Medulla oblongata (tissue), 1 donor: Measurements from ENCODE around the gene TK2.
"Not testable (repeated sequence)": the region's sequence is repeated elsewhere in the genome, so short reads cannot be mapped to it uniquely, and the experiment has no call there.

ENCODE experiments used
- DNase-seq: peaks from one replicate; pipeline ENCODE4 v3.0.0-alpha.2; 2015; ENCODE audit errors: extremely low spot score

Gene TK2

DNA sequence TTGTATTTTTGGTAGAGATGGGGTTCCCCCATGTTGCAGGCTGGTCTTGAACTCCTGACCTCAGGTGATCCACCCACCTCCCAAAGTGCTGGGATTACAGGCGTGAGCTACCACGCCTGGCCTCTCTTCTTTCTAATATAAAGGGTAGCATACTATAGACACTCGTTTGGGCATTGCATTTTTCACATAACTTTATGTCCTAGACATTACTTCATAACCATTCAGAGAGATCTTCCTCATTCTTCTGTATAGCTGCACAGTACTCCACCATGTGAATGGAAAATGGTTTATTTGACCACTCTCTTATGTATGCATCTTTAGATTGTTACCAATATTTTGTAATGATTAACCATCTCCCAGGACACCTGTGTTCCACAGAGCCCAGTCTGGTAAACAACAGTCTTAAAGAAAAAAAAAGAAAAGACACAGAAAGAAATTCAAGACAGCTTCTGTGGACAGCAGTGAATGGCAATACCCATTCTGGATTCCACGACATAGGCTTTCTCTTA, 42.1 kb downstream of the TK2 start:
- no peak for DNase-seq

DNA sequence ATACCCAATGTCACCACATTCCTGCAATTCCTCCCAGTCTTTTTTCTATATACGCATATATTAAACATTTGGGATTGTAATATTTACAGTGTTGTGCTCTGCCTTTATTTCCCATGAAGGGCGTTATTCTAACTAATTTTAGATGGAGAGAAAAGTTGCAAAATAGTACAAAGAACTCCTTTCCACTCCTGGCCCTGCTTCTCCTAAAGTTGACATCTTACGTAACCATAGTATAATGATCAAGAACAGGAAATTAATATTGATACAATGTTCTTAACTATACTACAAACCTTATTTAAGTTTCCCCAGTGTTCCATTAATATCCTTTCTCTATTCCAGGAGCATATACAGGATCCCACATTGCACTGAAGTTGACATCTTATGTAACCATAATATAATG, 46.3 kb downstream of the TK2 start:
- no peak for DNase-seq

DNA sequence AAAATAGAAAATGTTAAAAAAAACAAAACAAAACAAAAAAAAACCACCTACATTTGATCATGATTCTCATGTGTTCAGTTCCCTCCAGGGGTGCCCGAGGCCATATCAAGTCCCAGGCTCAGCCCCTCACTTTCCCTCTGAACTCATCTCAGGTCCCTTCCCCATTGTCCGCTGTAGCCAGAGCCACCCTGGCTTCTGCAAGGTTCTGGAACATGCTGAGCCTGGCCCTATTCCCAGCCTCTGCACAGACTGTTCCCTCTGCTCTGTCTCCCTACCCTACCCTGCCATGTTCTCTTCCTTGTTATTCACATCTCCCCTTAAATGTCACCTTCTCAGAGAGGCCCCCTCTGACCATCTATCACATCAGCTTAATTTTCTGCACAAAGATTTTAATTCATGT, 46.9 kb downstream of the TK2 start:
- peak; percentile 72 for DNase-seq

DNA sequence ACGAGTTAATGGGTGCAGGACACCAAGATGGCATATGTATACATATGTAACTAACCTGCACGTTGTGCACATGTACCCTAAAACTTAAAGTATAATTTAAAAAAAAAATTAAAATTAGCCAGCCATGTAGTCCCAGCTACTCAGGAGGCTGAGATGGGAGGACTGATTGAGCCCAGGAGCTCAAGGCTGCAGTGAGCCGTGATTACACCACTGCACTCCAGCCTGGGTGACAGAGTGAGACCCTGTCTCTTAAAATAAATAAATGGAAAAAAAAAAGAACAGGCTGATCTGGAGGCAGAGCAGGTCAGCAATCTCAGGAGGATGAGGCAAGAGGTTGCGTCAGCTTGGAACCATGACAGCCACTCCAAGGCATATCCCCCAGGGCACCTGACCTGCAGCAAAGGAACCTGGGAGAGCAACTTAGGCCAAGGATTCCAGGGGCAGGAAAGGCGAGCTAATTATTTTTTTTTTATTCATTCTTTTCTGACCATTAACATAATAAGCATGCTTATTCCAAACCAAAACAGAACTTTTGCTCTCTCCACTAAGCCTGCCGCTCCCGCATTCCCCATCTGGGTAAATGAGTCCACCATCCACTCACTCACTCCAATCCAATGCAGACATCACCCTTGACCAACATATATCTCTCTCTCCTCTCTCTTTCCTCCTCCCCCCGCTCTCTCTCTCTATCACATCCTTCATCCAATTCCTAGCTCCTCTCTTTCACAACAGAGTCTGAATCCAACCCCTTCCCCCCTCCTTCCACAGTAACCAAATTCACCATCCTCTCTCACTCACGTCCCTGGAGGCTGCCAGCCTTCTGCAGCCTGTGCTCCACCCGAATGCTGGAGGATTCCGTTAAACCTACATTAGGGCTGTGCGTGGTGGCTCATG, 47.7 kb downstream of the TK2 start:
- no peak for DNase-seq

DNA sequence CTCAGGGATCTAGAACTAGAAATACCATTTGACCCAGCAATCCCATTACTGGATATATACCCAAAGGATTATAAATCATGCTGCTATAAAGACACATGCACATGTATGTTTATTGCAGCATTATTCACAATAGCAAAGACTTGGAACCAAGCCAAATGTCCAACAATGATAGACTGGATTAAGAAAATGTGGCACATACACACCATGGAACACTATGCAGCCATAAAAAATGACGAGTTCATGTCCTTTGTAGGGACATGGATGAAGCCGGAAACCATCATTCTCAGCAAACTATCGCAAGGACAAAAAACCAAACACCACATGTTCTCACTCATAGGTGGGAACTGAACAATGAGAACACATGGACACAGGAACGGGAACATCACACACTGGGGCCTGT, 48.4 kb downstream of the TK2 start:
- not testable (repeated sequence) for DNase-seq

DNA sequence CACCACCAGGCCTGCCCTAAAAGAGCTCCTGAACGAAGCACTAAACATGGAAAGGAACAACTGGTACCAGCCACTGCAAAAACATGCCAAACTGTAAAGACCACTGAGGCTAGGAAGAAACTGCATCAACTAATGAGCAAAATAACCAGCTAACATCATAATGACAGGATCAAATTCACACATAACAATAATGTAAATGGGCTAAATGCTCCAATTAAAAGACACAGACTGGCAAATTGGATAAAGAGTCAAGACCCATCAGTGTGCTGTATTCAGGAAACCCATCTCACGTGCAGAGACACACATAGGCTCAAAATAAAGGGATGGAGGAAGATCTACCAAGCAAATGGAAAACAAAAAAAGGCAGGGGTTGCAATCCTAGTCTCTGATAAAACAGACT, 52.0 kb downstream of the TK2 start:
- not testable (repeated sequence) for DNase-seq

DNA sequence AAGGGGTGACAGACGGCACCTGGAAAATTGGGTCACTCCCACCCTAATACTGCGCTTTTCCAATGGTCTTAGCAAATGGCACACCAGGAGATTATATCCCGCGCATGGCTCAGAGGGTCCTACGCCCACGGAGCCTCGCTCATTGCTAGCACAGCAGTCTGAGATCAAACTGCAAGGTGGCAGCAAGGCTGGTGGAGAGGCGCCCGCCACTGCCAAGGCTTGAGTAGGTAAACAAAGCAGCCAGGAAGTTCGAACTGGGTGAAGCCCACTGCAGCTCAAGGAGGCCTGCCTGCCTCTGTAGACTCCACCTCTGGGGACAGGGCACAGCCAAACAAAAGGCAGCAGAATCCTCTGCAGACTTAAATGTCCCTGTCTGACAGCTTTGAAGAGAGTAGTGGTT, 53.7 kb downstream of the TK2 start:
- DNase-seq: not testable (repeated sequence)

DNA sequence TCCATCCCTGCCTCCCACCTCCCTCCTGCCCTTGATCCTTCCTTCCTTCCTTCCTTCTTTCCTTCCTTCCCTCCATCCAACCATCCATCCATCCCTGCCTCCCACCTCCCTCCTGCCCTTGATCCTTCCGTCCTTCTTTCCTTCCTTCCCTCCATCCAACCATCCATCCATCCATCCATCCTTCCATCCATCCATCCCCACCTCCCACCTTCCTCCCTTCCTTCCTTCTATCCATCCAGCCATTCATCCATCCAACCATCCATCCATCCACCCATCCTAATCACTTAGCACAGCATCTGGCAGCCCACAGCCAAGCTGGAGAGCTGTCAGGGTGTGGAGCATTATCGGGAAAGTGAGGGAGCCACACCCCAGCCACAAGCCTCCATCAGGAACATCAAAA, 54.5 kb downstream of the TK2 start:
- DNase-seq: no peak

DNA sequence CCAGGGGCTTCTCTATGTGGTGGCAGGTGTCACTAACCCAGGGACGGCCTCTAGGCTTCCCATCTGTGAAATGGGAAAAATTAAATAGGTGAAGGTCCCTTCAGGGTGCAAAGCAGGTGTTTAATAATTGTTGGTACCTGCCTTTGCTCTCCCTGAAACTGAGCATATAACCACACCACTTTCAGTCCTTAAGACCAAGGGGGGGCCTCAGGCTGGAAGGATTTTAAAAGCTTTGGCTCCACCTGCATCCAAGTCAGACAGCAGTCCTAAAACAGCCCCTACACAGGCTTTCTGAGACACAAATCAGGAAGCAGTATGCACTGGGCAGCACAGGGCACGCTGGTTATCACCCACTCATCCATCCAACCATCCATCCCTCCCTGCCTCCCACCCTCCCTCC, 55.0 kb downstream of the TK2 start:
- no peak for DNase-seq

DNA sequence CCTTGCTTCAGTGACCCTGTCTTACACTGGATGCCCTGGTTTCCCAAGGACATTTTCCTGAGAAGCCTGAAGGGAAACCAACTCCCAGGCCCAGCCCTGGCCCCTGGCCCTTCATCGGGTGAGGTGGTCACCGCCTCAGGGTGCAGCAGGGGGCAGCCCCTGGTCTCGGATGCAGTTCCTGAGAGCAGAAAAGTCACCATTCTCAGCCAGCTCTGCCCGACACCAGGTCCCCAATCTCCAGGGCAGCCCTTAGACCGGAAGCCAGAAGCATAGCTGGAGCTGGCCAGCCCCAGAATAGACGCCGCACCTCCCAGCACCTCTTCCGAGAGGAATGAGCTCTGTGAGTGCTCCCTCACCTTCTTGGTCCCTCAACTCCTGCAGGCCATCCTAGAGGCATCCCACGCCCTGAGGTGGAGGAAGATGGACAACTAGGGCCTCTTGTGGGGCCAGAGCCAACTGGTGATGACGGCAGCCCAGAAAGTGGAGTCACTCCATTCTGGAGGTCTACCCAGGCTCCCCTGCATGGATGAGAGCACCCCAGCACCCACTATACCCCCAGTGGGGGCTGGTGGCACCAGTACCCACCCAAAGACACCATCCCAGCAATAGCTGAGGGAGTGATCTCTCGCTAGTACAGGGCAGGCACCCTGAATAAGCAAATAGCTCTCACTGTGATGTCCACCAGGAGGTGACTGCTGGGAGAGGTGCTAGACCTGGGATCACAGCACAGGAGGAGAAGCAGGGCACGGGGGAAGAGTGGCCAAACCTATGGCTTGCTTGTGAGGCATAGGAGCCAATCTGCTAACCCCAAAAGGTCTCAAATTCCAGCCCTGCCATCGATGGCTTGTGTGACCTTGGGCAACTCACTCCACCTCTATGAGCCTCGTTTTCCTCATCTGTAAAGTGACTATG, 56.2 kb downstream of the TK2 start:
- no peak for DNase-seq

DNA sequence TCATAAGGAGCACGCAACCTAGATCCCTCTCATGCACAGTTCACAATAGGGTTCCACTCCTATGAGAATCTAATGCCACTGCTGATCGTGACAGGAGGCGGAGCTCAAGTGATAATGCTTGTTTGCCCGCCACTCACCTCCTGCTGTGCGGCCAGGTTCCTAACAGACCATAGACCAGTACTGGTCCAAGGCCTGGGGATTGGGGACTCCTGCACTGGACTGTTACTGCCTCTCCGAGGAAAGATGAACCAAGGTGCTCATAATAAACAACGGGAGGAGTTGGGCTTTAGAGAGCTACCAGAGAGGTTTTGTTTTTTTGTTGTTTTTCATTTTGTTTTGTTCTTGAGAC, 58.2 kb downstream of the TK2 start:
- no peak for DNase-seq

DNA sequence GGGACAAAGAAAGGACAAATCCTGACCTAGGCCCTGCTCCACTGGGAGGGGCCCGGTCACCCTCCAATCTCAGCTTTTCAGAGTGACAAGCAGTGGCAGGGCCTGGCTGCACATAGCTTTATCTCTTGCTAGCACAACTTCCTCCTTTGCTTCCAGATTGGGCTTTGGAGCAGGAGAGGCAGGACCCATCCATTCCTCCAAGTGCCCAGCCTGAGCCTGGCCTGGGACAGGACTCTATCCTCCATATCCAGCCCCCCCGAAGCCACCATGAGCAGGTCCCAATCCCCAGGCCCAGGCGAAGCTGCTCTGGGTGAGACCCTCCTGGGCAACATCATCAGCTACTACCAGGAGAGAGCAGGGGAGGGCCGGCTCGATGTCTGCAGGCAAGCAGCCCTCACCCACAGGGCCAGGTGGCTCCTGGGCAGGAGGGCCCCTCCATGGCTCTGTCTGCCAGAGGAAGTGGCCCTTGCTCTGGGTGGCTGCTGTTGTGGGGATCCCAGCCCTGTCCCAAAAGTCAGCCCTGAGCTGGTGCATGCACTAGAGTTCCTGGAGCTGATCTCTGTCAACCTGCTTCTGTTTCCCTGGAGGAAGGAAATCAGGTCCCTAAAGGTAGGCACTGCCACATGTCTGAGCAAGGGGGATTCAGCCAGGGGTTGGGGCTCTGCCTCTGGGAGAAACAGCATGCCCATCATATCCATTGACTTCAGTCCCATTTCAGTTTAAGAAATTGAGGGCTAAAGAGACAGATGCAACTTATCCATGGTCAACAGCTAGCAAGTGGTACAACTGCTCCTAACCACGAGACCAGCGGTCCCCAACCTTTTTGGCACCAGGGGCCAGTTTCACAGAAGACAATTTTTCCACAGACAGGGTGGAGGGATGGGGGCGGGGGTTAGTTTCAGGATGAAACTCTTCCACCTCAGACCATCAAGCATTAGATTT, 58.9 kb downstream of the TK2 start:
- DNase-seq: no peak

DNA sequence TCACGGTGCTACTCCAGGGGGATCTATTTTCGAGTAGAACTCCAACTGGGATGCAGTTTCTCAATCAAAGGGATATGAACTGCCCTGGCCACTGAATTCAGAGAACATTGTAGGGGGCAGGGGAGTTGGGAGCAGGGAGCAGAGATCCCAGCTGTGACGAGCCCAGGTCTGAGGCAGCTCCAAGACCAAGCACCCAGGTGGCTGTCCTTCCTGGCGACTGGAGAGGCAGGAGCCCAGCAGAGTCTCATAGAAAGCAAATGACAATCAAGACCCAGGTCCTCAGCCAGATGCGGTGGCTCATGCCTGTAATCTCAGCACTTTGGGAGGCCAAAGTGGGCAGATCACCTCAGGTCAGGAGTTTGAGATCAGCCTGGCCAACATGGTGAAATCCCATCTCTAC, 60.1 kb downstream of the TK2 start:
- no peak for DNase-seq

DNA sequence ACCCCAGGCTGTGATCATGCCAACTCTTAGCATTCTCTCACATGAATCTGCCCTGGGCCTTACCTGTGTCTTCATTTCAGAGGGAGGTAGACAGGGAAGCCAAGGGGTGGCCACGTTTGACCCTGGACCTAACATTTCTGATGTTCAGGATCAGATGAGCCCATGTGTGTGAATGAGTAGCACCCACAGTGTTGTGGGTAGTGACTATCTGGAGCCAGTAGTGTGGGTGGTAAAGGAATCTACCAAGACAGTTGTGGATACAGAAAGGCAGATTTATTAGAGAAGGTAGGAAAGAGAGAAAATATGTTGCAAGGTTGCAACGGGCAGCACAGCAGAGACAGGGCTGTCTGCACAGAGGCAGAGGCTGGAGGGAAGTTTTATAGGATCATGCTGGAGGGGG, 60.5 kb downstream of the TK2 start:
- DNase-seq: no peak

DNA sequence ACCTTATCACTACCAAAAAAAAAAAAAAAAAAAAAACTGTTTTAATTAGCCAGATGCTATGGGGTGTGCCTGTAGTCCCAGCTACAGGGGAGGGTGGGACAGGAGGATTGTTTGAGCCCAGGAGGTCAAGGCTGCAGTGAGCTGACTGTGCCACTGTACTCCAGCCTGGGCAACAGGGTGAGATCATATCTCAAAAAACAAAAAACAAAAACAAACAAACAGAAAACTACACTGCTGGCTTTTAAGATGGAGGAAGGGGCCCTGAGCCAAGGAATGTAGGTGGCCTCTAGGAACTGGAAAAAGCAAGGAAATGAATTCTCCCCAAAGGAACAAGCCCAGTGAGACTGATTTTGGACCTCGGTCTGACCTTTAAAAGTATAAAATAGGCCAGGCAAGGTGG, 61.4 kb downstream of the TK2 start:
- DNase-seq: no peak

DNA sequence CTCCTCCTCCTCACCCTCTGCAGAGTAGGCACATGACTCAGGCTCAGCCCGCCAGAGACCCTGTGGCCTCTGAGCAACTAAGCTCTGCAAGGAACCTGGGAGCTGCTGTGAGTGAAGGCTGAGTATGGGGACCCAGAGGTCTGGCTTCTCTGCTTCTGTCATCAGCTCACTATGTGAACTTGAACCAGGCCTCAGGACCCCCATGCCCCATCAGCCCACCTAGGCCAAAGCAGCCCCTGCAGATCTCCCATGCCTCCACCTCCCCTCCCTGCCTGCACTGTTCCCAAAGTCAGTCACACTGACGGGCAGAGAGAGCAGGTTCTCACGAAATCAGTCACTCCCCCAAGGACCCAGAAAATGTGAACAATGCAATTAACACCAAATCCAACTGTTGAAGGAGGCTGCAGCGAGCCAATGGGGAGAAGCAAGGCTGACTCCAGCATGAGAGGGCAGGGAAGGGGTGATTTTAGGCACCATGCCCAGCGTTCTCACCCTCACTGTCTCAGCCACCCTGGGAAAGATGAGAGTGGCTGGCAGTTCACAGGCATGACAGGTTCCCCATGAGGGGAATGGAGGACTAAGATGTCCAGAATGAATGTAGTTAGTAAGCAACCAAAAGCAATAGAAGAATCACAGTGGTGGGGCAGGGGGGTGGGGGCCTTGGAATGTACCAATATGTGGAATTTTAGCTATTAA, 62.2 kb downstream of the TK2 start:
- DNase-seq: no peak

DNA sequence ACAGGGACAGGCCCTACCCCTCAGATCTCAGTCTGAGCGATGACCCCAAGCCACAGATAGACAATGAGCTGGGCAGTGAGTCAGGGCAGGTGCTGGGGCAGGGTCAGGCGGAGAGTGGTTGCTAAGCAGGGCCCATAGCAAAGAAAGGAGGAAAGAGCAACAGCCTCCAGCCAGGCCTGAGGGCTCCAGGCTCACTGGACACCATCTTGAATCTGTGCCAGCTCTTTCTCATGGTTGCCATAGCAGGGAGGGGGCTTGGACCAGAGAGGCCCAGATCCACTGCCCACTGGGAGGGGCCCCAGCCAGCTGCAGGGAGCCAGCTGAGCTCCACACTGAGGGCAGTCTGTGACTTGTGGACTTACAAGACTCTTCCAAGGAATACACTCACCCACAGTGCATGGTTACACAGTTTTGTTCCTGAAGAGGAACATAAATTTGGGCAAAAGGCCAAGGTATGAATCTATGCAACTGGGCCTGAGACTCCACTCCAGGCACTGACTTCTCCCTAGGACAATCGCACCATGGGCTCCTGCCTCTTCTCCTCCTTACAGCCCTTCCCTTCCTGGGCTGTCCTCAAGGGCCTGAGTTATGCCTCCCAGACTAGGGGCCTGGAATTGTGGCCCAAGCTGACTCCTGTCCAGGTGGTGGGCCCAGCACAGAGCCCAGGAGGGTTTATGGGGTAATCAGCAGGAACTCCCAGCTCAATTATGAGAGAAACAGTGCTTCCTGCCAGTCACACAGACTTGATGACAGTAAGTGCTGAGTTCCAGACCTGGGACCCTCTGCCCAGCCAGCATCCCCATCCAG, 62.9 kb downstream of the TK2 start:
- peak; percentile 44 for DNase-seq

DNA sequence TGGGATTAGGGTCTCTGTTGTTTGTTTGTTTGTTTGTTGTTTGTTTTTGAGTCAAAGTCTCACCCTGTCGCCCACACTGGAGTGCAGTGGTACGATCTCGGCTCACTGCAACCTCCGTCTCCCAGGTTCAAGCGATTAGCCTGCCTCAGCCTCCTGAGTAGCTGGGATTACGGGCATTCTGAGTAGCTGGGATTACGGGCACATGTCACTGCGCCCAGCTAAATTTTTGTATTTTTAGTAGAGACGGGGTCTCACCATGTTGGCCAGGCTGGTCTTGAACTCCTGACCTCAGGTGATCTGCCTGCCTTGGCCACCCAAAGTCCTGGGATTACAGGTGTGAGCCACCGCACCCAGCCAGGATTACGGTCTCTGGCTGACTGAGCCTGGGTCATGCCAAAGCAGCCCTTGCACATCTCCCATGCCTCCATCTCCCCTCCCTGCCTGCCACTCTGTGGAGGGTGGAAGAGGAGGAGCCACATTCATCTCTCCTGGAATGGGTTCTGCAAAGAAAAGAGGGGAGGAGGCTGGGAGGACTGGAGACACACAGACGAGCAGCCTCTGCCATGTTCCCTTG, 63.6 kb downstream of the TK2 start:
- no peak for DNase-seq

DNA sequence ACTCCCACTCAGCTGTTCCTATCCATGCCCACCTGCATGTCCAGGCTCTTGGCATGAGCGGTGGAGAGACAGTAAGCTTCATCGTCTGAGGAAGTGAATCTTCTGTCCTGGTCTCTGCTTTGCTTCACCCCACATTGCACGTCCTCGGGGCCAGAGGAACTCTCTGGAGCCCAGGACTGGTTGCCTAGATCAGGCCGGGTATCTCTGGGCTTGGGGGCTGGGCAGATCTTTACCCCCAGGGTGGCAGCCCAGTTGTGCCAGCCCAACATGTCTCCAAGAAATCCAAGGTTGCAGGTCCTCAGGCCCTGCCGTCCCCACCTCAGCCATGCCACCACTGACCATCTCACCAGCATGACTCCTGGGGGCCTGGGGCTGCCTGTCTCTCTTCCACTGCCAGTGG, 64.5 kb downstream of the TK2 start:
- DNase-seq: no peak
